GM21717 (cell line): ENCODE measurements around the gene UTS2B.

Source experiments
- ATAC-seq: cut with Tn5 transposase; IDR thresholded peaks from one replicate; pipeline ENCODE4 v1.9.1; 2021; ENCODE audit warnings: mild to moderate bottlenecking, moderate library complexity; ENCODE audit not compliant: unreplicated experiment

Gene UTS2B

GRCh38 chr3:191353022-191353777 is 22.9 kb upstream of the UTS2B start:
- ATAC-seq, result no peak

GRCh38 chr3:191352014-191352413 is 21.7 kb upstream of the UTS2B start:
- no peak for ATAC-seq

GRCh38 chr3:191350396-191351090 is 20.2 kb upstream of the UTS2B start:
- ATAC-seq, result no peak

GRCh38 chr3:191348098-191348497 is 17.8 kb upstream of the UTS2B start:
- ATAC-seq, result no peak

- ATAC-seq, result no peak
Measured at GRCh38 chr3:191347228-191347627, 16.9 kb upstream of the UTS2B start.

GRCh38 chr3:191345334-191345733 is 15.0 kb upstream of the UTS2B start:
- ATAC-seq, result no peak

GRCh38 chr3:191343913-191344312 is 13.6 kb upstream of the UTS2B start:
- ATAC-seq, result no peak

GRCh38 chr3:191343115-191343514 is 12.8 kb upstream of the UTS2B start:
- ATAC-seq, result no peak

GRCh38 chr3:191342411-191342810 is 12.1 kb upstream of the UTS2B start:
- ATAC-seq, result no peak

- no peak for ATAC-seq
Measured at GRCh38 chr3:191342006-191342405, 11.7 kb upstream of the UTS2B start.

- no peak for ATAC-seq
Measured at GRCh38 chr3:191340966-191341365, 10.6 kb upstream of the UTS2B start.

GRCh38 chr3:191340351-191340750 is 10.0 kb upstream of the UTS2B start:
- no peak for ATAC-seq

- ATAC-seq, result no peak
Measured at GRCh38 chr3:191339316-191339917, 9.1 kb upstream of the UTS2B start.

- ATAC-seq, result no peak
Measured at GRCh38 chr3:191338177-191338488, 7.8 kb upstream of the UTS2B start.

- no peak for ATAC-seq
Measured at GRCh38 chr3:191336833-191337232, 6.5 kb upstream of the UTS2B start.

GRCh38 chr3:191334346-191334893 is 4.1 kb upstream of the UTS2B start:
- no peak for ATAC-seq

- no peak for ATAC-seq
Measured at GRCh38 chr3:191333298-191333880, 3.1 kb upstream of the UTS2B start.

GRCh38 chr3:191331388-191331787 is 1.1 kb upstream of the UTS2B start:
- ATAC-seq, result no peak

GRCh38 chr3:191330530-191331048 is 263 bp upstream of the UTS2B start:
- no peak for ATAC-seq

GRCh38 chr3:191328962-191329653 is 1.2 kb downstream of the UTS2B start, which contains the start of gene CCDC50:
CCDC50 (plus strand) TSS chr3:191329394; CDS start chr3:191329675, 281 bp downstream.
- ATAC-seq, result peak; percentile 77
